ENCODE measurements around the gene MAP3K14. TPM values are rescaled to one million over a fixed set of nuclear protein-coding genes. Genes with fewer than 3 reads are reported as not detected.
A peak's percentile ranks its signal among the peaks of the same experiment; 100 is the strongest.

Gene MAP3K14
- total and polyA plus RNA-seq, 2 of the 4 experiments (the other 2 are of a cell fraction) = 4.1 to 21.7 TPM

- Histone ChIP-seq H4K91ac (ENCODE audit: insufficient read depth, low read depth, low read length) (no peak overlapping the region), H3K36me3 (ENCODE audit: control insufficient read depth, insufficient read depth, low read length) (peaks cover 58% of the 10 kb centered on the region), H3K79me1 (ENCODE audit: low read depth in 1 of 2, low read length in 2 of 2) (peaks cover 5 to 21% of the 10 kb centered on the region in 2 experiments; a peak in 2 of 4 replicates), H3K9me3 (ENCODE audit: control insufficient read depth, insufficient read depth, low read length) (no peaks in the 10 kb centered on the region), H3K14ac (replicated peaks; ENCODE audit: low read depth, low read length) (no peak overlapping the region), H2AK5ac (ENCODE audit: low read depth, low read length) (peak overlapping the region; percentile 9; the same call in 1 of the 2 replicates), H3K27ac (ENCODE audit: insufficient read depth, low read length) (no peak overlapping the region), H3K56ac (ENCODE audit: extremely low read depth, insufficient read depth, low read length) (no peak overlapping the region), H2BK120ac (ENCODE audit: low read depth, low read length) (no peak overlapping the region), H3K9me1 (ENCODE audit: insufficient read depth, low read length) (peaks cover 8% of the 10 kb centered on the region; the same call in 1 of the 2 replicates), H3K18ac (ENCODE audit: low read depth, low read length) (no peak overlapping the region), H2AFZ (replicated peaks; ENCODE audit: low read length, poor library complexity) (peak overlapping the region; percentile 47), H3K4me2 (ENCODE audit: low read depth, low read length) (no peak overlapping the region), H4K20me1 (ENCODE audit: insufficient read depth, low read length) (peaks cover 9% of the 10 kb centered on the region; the same call in 1 of the 2 replicates), H4K8ac (ENCODE audit: low read depth in 2 of 2, low read length in 2 of 2) (no peak overlapping the region), H3K4me3 (ENCODE audit: insufficient read depth, low read depth, low read length) (no peak overlapping the region), H3K27me3 (ENCODE audit: control insufficient read depth, insufficient read depth, low read length) (no peaks in the 10 kb centered on the region), H3K23ac (ENCODE audit: low read depth, low read length) (no peak overlapping the region), H2AK9ac (replicated peaks; ENCODE audit: low read depth, low read length, poor library complexity) (no peak overlapping the region), H3K9ac (ENCODE audit: low read depth, low read length) (no peak overlapping the region), H2BK20ac (ENCODE audit: low read depth, low read length) (no peak overlapping the region), H2BK5ac (ENCODE audit: low read depth, low read length, poor library complexity, severe bottlenecking) (peak overlapping the region; percentile 20), H2BK15ac (ENCODE audit: low read depth, low read length) (no peak overlapping the region), H3K4me1 (ENCODE audit: control insufficient read depth, insufficient read depth, low read length) (peaks cover 18% of the 10 kb centered on the region), H4K5ac (ENCODE audit: low read depth, low read length) (no peak overlapping the region), H3K4ac (ENCODE audit: low read depth, low read length) (0 out of 2 replicates have a peak overlapping the region, but pooled peaks have one; percentile 33)
- ChIA-PET POLR2A (ENCODE audit: unreplicated experiment) (no interaction called here), CTCF (interaction anchor here (1.0 to 2.1 kb wide), 2 partner anchors 10 to 37 kb away, joined by 3 to 5 read pairs; no protein-coding TSS in a partner anchor)
- TF ChIP-seq NFE2L2 (IDR thresholded peaks at IDR 0.05; ENCODE audit: low read depth, low read length) (no peak), SMC3 (IDR thresholded peaks at IDR 0.05; ENCODE audit: low read depth, low read length) (no peak), RAD21 (IDR thresholded peaks at IDR 0.05; ENCODE audit: low read length) (no peak), CHD1 (IDR thresholded peaks at IDR 0.05; ENCODE audit: low read depth, low read length) (no peak), MAFK (IDR thresholded peaks at IDR 0.05; ENCODE audit: low read depth, low read length) (no peak), POLR2A (IDR thresholded peaks at IDR 0.05; ENCODE audit: low read depth, low read length) (no peak), ELK1 (IDR thresholded peaks at IDR 0.05; ENCODE audit: borderline replicate concordance, low read depth, low read length) (no peak), USF2 (IDR thresholded peaks at IDR 0.05; ENCODE audit: low read depth, low read length) (no peak), CTCF (conservative IDR thresholded peaks at IDR 0.05; ENCODE audit: low read depth, low read length) (no peak)
- in situ Hi-C loops (cut with MboI; ENCODE audit: low sequenced_read_pairs) = no loop called here
- DNase-seq (no peak), ATAC-seq (ENCODE audit: low read depth) (no peak)
- intact Hi-C loops (cut with micrococcal nuclease) = no loop called here
- 89% methylated on average over 3 of the region's 10 CpGs; no CpG with 5 or more reads in 1 of the 2 experiments for WGBS, 2 experiments (ENCODE audit: extremely low coverage in 2 of 2, insufficient read length in 1 of 2)
- dilution Hi-C loops (cut with HindIII; ENCODE audit: low sequenced_read_pairs, unreplicated experiment) = no loop called here
- no TSS peak for BruUV-seq (replicated peaks)
Observed at GRCh38 chr17:45283711-45284110, 33.1 kb downstream of the MAP3K14 start.
